AG09319 (cell line): ENCODE measurements around the gene FDXR.

ENCODE experiments used
- DNase-seq: peaks from one replicate; pipeline ENCODE4 v3.0.0-alpha.2; 2010; ENCODE audit warnings: low read depth; ENCODE audit errors: extremely low read depth
- CTCF ChIP-seq: IDR thresholded peaks from 2 replicates; pipeline ENCODE4 v1.5.1; 2011; ENCODE audit warnings: low read depth, mild to moderate bottlenecking, inconsistent platforms, low read length, moderate library complexity

Gene FDXR

GRCh38 chr17:74872313-74873036 is at the start of gene FDXR:
TSS of gene FDXR (minus strand) at chr17:74872994. CDS start at chr17:74872944, 50 bp downstream.
- no peak for DNase-seq

GRCh38 chr17:74922172-74922571 is 49.4 kb upstream of the FDXR start:
- TF ChIP-seq CTCF: no peak
- no peak for DNase-seq

More at GRCh38 chr17:74872313-74873036, at the start of gene FDXR:
- TF ChIP-seq CTCF: no peak

- DNase-seq: no peak
- TF ChIP-seq CTCF: no peak
These were observed 49.0 kb upstream of the FDXR start for GRCh38 chr17:74921769-74922168.

GRCh38 chr17:74921026-74921681 is 48.4 kb upstream of the FDXR start:
- no peak for TF ChIP-seq CTCF

GRCh38 chr17:74920642-74921025 is 47.8 kb upstream of the FDXR start:
- no peak for TF ChIP-seq CTCF
- DNase-seq: no peak

More at GRCh38 chr17:74921026-74921681, 48.4 kb upstream of the FDXR start:
- no peak for DNase-seq

- no peak for TF ChIP-seq CTCF
- no peak for DNase-seq
These were observed 47.5 kb upstream of the FDXR start for GRCh38 chr17:74920306-74920620.
